Endodermal cell (in vitro differentiated cells): ENCODE data around the gene SCNN1A. TPM values are rescaled to one million over a fixed set of nuclear protein-coding genes. Genes with fewer than 3 reads are reported as not detected.

Source experiments
- DNase-seq: peaks from one replicate; pipeline ENCODE4 v3.0.0-alpha.2; 2017
- H3K27ac ChIP-seq: 2 replicates; pipeline ENCODE4 v1.5.1; 2013; ENCODE audit warnings: mild to moderate bottlenecking, low read depth, low read length, moderate library complexity
- H3K27me3 ChIP-seq: 2 replicates; pipeline ENCODE4 v1.6.1; 2013; ENCODE audit warnings: mild to moderate bottlenecking, low read length, moderate library complexity; ENCODE audit not compliant: insufficient read depth, control insufficient read depth, poor library complexity, severe bottlenecking
- H3K36me3 ChIP-seq: 2 replicates; pipeline ENCODE4 v1.7.0; 2013; ENCODE audit warnings: mild to moderate bottlenecking, low read length, moderate library complexity; ENCODE audit not compliant: control insufficient read depth, insufficient read depth
- H3K4me1 ChIP-seq: one replicate; pipeline ENCODE4 v1.7.0; 2013; ENCODE audit warnings: low read length; ENCODE audit not compliant: control insufficient read depth, insufficient read depth
- H3K4me3 ChIP-seq: 2 replicates; pipeline ENCODE4 v1.5.1; 2013; ENCODE audit warnings: mild to moderate bottlenecking, low read length, moderate library complexity
- H3K9ac ChIP-seq: 2 replicates; pipeline ENCODE4 v1.6.1; 2013; ENCODE audit warnings: mild to moderate bottlenecking, low read length, moderate library complexity; ENCODE audit not compliant: poor library complexity, severe bottlenecking; ENCODE audit errors: extremely low read depth
- H3K9me3 ChIP-seq: 2 replicates; pipeline ENCODE4 v1.6.1; 2013; ENCODE audit warnings: mild to moderate bottlenecking, low read length, moderate library complexity; ENCODE audit not compliant: control insufficient read depth
- H3K27ac Mint-ChIP-seq: 2 replicates; pipeline ENCODE4 v1.8.0; 2020; ENCODE audit warnings: mixed read lengths
- H3K27me3 Mint-ChIP-seq: 2 replicates; pipeline ENCODE4 v1.8.0; 2021; ENCODE audit warnings: mild to moderate bottlenecking, mixed read lengths; ENCODE audit not compliant: insufficient read depth
- H3K36me3 Mint-ChIP-seq: 2 replicates; pipeline ENCODE4 v1.8.0; 2020; ENCODE audit warnings: low read depth, mixed read lengths
- H3K4me1 Mint-ChIP-seq: 2 replicates; pipeline ENCODE4 v1.8.0; 2020; ENCODE audit warnings: mixed read lengths
- H3K4me3 Mint-ChIP-seq: 2 replicates; pipeline ENCODE4 v1.8.0; 2020; ENCODE audit warnings: mild to moderate bottlenecking, moderate library complexity, mixed read lengths
- H3K9me3 Mint-ChIP-seq: 2 replicates; pipeline ENCODE4 v1.8.0; 2020; ENCODE audit warnings: mild to moderate bottlenecking, mixed read lengths
- CTCF ChIP-seq: fragments of 200-600 bp; sonication (generic); conservative IDR thresholded peaks from 2 replicates; pipeline ENCODE4 v1.5.0; 2021; ENCODE audit warnings: antibody characterized with exemption, mild to moderate bottlenecking
- WGBS, 2 experiments: methylation state at CpG; one replicate each; pipeline versions ENCODE4 v1.1.5 to v1.1.7; 2013; ENCODE audit warnings: missing lambda C conversion rate in 2 of 2, mixed read lengths in 1 of 2; ENCODE audit not compliant: insufficient coverage in 1 of 2, insufficient read length in 1 of 2; 5-methylcytosine and 5-hydroxymethylcytosine counted together
- total RNA-seq, 2 donors: library from RNA; stranded (reverse); fragmentation: NEBNext Ultra II Directional in 1 of 2; extraction: Animal tissue kit (Norgen Biotek cat#: 25700) in 1 of 2; gene quantifications; 2 replicates in 1 of 2; 3 replicates in 1 of 2; pipeline ENCODE4 v1.2.1, GENCODE V29; 2021

The SCNN1A gene
- total RNA-seq, 2 donors from 2014 or later: 32.1 to 87.7 TPM

- H3K36me3 ChIP-seq: no peaks in the 10 kb centered on the region
- Mint-ChIP-seq H3K4me1 (peaks cover 56% of the 10 kb centered on the region), H3K27ac (peak overlapping the region; percentile 97), H3K27me3 (peaks cover 10% of the 10 kb centered on the region), H3K36me3 (peaks cover 19% of the 10 kb centered on the region), H3K4me3 (peak overlapping the region; percentile 49), H3K9me3 (no peaks in the 10 kb centered on the region)
- H3K9me3 ChIP-seq: no peaks in the 10 kb centered on the region
- H3K27ac ChIP-seq: no peak overlapping the region
- DNase-seq: peak; percentile 100
- WGBS, 2 experiments: 5 to 7% methylated on average over 6 to 9 of the region's 15 CpGs
- peak; percentile 87 for TF ChIP-seq CTCF
- H3K27me3 ChIP-seq: no peaks in the 10 kb centered on the region
- H3K4me3 ChIP-seq: peak overlapping the region; percentile 25
- peak overlapping the region; percentile 9 for H3K9ac ChIP-seq
- H3K4me1 ChIP-seq: peaks cover 25% of the 10 kb centered on the region
Measured at GRCh38 chr12:6370994-6371754, 4.2 kb downstream of the SCNN1A start.

GRCh38 chr12:6370576-6370935 is 4.8 kb downstream of the SCNN1A start:
- H3K27ac ChIP-seq: no peak overlapping the region
- peak overlapping the region; percentile 9 for H3K9ac ChIP-seq
- Mint-ChIP-seq H3K27me3 (peaks cover 10% of the 10 kb centered on the region), H3K36me3 (peaks cover 24% of the 10 kb centered on the region), H3K27ac (peak overlapping the region; percentile 97), H3K4me3 (peak overlapping the region; percentile 49), H3K4me1 (peaks cover 50% of the 10 kb centered on the region), H3K9me3 (no peaks in the 10 kb centered on the region)
- TF ChIP-seq CTCF: no peak
- peak; percentile 69 for DNase-seq
- H3K4me1 ChIP-seq: peaks cover 18% of the 10 kb centered on the region
- H3K9me3 ChIP-seq: no peaks in the 10 kb centered on the region
- peak overlapping the region; percentile 25 for H3K4me3 ChIP-seq
- WGBS, 2 experiments: 56 to 76% methylated on average over 1 to 4 of the region's 4 CpGs
- no peaks in the 10 kb centered on the region for H3K36me3 ChIP-seq
- no peaks in the 10 kb centered on the region for H3K27me3 ChIP-seq

- WGBS, 2 experiments: 89 to 93% methylated on average over 6 to 9 of the region's 9 CpGs
- Histone ChIP-seq H3K27me3 (no peaks in the 10 kb centered on the region), H3K36me3 (no peaks in the 10 kb centered on the region), H3K4me1 (peaks cover 16% of the 10 kb centered on the region), H3K9ac (no peak overlapping the region), H3K9me3 (no peaks in the 10 kb centered on the region), H3K4me3 (no peak overlapping the region), H3K27ac (no peak overlapping the region)
- Mint-ChIP-seq H3K9me3 (no peaks in the 10 kb centered on the region), H3K4me1 (peaks cover 45% of the 10 kb centered on the region), H3K4me3 (peak overlapping the region; percentile 49), H3K36me3 (peaks cover 28% of the 10 kb centered on the region), H3K27ac (peak overlapping the region; percentile 97), H3K27me3 (peaks cover 10% of the 10 kb centered on the region)
- TF ChIP-seq CTCF: no peak
- DNase-seq: peak; percentile 43
Measured at GRCh38 chr12:6369916-6370575, 5.3 kb downstream of the SCNN1A start.
